Activated CD4-positive, alpha-beta T cell treated with anti-CD3 and anti-CD28 coated beads, Interleukin-2, amount 10 ng/mL, durations not matched to agents 24 days and 14 days (primary cell): ENCODE results near the gene B3GLCT. TPM values are rescaled to one million over a fixed set of nuclear protein-coding genes. Genes with fewer than 3 reads are reported as not detected.

Source experiments
- DNase-seq: peaks from one replicate; pipeline ENCODE4 v3.0.0; 2022
- H3K27ac Mint-ChIP-seq: one replicate; pipeline ENCODE4 v1.8.0; 2022; ENCODE audit warnings: mild to moderate bottlenecking, mixed read lengths
- H3K27me3 Mint-ChIP-seq: one replicate; pipeline ENCODE4 v1.8.0; 2022; ENCODE audit warnings: mixed read lengths
- H3K36me3 Mint-ChIP-seq: one replicate; pipeline ENCODE4 v1.8.0; 2022; ENCODE audit warnings: low read depth, mild to moderate bottlenecking, mixed read lengths
- H3K4me1 Mint-ChIP-seq: one replicate; pipeline ENCODE4 v1.8.0; 2021; ENCODE audit warnings: mixed read lengths
- H3K4me3 Mint-ChIP-seq: one replicate; pipeline ENCODE4 v1.8.0; 2022; ENCODE audit warnings: mild to moderate bottlenecking, moderate library complexity, mixed read lengths
- H3K9me3 Mint-ChIP-seq: one replicate; pipeline ENCODE4 v1.8.0; 2021; ENCODE audit warnings: mixed read lengths
- intact Hi-C: fragments of 100-400 bp; cut with micrococcal nuclease; formaldehyde crosslinking; loops from one replicate; pipeline ENCODE4 v1.15.1; 2023
- total RNA-seq: library from RNA; stranded (reverse); gene quantifications from 2 replicates; pipeline ENCODE4 v1.2.3, GENCODE V29; 2022

B3GLCT gene
- total RNA-seq, 1 donor from 2014 or later: 4.0 TPM

DNA sequence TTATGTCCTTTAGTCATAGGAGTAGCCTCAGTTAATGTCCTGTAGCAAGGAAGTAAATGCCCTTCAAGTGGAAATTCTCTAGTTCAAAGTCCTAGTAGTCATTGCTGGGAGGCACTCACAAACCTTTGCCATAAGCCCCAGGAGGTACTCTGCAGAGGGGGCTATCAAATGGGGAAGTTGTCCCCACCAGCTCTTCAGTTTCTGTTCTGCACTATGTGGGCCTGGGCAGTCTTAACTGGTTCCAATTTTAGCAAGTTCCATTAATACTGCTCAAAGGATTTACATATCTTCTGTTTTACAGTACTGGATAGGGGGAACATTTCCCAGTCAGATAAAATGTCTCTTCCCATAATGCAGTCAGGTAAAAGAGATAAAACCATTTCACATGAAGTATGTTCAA lies 101.3 kb downstream of the B3GLCT start:
- intact Hi-C loops: no loop called here
- H3K36me3 Mint-ChIP-seq: no peaks in the 10 kb centered on the region
- no peaks in the 10 kb centered on the region for H3K27me3 Mint-ChIP-seq
- DNase-seq: no peak
- peaks cover 24% of the 10 kb centered on the region for H3K9me3 Mint-ChIP-seq
- H3K4me1 Mint-ChIP-seq: no peaks in the 10 kb centered on the region
- H3K4me3 Mint-ChIP-seq: no peak overlapping the region
- no peak overlapping the region for H3K27ac Mint-ChIP-seq

DNA sequence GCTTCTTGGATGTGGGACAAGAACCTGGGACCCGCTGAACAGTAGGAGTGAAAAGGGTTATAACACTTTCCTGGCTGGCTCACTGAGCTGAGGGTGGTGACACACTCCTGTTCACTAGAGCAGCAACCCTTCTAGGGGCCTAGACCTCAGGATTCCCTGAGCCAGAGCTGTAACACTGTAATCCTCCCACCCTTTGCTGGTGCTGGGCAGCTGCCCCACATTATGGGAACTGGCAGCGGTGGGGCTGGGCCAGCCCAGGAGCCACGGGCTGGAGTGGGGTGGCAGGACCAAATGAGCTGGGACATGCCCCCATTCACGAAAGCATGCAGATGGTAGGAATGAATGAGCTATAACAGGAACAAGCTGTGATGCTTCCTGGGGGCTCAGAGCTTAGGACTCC lies 110.6 kb downstream of the B3GLCT start:
- intact Hi-C loops: no loop called here
- H3K4me1 Mint-ChIP-seq: no peaks in the 10 kb centered on the region
- H3K36me3 Mint-ChIP-seq: peaks cover 7% of the 10 kb centered on the region
- peaks cover 22% of the 10 kb centered on the region for H3K9me3 Mint-ChIP-seq
- no peaks in the 10 kb centered on the region for H3K27me3 Mint-ChIP-seq
- no peak overlapping the region for H3K4me3 Mint-ChIP-seq
- H3K27ac Mint-ChIP-seq: no peak overlapping the region
- no peak for DNase-seq

DNA sequence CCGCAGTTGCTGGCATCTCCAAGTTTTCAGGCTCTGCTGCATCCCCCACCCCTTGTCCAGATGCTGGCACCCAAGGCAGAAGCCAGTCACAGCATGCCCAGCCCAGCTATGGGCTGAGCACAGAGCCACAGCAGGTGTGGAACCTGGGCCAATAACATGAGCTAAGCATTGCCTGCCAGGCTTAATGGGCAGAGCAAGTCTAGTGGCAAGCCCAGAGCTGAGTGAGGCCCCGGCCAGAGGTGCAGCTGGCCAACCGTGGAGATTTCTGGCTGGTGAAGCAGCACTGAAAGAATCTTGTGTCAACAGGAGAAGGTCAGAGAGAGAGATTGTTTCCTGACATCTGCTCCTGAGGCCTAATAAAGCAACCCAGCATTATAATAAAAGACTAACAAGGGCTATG lies 111.0 kb downstream of the B3GLCT start:
- Mint-ChIP-seq H3K4me1 (no peaks in the 10 kb centered on the region), H3K27me3 (no peaks in the 10 kb centered on the region), H3K4me3 (no peak overlapping the region), H3K27ac (no peak overlapping the region), H3K9me3 (peaks cover 23% of the 10 kb centered on the region), H3K36me3 (peaks cover 7% of the 10 kb centered on the region)
- intact Hi-C loops: no loop called here
- peak; percentile 35 for DNase-seq

DNA sequence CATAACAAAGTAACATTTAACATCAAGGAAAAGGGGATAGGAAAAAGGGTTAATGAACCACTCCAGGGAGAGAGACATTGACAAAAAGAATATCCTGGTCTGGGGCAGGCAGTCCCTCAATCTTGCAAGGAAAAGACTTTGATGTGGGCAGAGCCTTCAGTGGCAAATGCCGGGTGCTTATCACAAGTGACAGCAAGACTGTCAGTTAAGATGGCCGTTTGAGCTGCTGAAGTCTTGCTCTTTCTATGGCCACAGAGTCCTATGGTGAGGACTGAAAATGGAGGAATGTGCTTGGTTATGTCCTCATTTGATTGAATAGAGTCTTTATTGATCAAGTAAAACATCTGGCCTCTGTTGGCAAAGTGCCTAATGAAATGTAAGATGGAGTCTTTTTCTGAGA lies 112.1 kb downstream of the B3GLCT start:
- H3K27ac Mint-ChIP-seq: no peak overlapping the region
- H3K27me3 Mint-ChIP-seq: no peaks in the 10 kb centered on the region
- no peak for DNase-seq
- H3K9me3 Mint-ChIP-seq: peaks cover 23% of the 10 kb centered on the region
- H3K36me3 Mint-ChIP-seq: peaks cover 7% of the 10 kb centered on the region
- intact Hi-C loops: no loop called here
- no peaks in the 10 kb centered on the region for H3K4me1 Mint-ChIP-seq
- no peak overlapping the region for H3K4me3 Mint-ChIP-seq

DNA sequence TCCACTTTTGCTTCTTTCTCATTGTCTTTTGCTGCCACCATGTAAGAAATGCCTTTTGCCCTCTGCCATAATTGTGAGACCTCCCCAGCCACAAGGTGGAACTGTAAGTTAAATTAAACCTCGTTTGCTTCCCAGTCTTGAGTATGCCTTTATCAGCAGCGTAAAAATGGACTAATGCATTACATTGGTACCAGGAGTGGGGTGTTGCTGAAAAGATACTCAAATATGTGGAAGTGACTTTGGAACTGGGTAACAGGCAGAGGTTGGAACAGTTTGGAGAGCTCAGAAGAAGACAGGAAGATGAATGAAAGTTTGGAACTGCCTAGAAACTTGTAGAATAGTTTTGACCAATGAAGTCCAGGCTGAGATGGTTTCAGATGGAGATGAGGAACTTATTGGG lies 115.2 kb downstream of the B3GLCT start:
- H3K36me3 Mint-ChIP-seq: peaks cover 9% of the 10 kb centered on the region
- no peak for DNase-seq
- intact Hi-C loops: no loop called here
- no peaks in the 10 kb centered on the region for H3K4me1 Mint-ChIP-seq
- H3K27me3 Mint-ChIP-seq: no peaks in the 10 kb centered on the region
- H3K27ac Mint-ChIP-seq: no peak overlapping the region
- no peak overlapping the region for H3K4me3 Mint-ChIP-seq
- peaks cover 16% of the 10 kb centered on the region for H3K9me3 Mint-ChIP-seq

DNA sequence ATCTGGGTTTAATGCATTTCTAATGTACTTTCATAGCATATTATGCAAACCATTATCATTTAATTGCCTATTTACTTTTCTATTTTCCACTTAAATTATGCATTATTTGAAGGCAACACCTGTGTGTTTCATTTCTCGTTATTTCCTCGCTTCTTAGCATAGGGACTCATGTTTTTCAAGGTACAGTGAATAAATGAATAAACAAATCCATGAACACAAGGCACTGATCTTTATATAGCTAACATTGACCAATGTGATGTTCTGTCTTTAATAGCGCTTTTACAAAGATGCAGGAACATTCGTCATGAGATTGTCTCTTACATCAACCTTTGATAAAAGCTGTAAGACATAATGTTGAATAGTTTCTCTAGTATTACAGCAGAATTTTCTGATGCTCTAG lies 121.2 kb downstream of the B3GLCT start:
- no peak overlapping the region for H3K27ac Mint-ChIP-seq
- H3K4me1 Mint-ChIP-seq: no peaks in the 10 kb centered on the region
- no peaks in the 10 kb centered on the region for H3K27me3 Mint-ChIP-seq
- intact Hi-C loops: no loop called here
- H3K36me3 Mint-ChIP-seq: peaks cover 1% of the 10 kb centered on the region
- no peaks in the 10 kb centered on the region for H3K9me3 Mint-ChIP-seq
- DNase-seq: no peak
- H3K4me3 Mint-ChIP-seq: no peak overlapping the region

DNA sequence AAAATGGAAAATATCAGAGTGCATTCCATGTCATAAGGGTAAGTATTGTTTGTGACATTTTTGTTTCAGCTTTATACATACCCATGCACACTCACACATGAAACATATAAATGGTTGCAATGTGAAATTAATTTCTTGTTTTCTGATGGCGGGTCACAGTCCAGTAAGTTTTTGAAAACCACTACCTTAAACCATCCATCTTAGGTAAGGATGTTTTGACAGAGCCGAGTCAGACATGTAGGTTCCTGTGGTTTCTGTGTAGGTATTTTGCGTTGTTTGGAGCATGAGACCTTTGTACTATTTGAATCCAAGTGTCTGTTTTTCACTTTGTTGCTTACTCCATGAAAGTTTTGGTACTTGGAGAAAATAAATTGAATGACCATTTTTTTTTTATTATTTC lies 121.7 kb downstream of the B3GLCT start:
- no peak overlapping the region for H3K4me3 Mint-ChIP-seq
- no peaks in the 10 kb centered on the region for H3K4me1 Mint-ChIP-seq
- intact Hi-C loops: no loop called here
- no peaks in the 10 kb centered on the region for H3K27me3 Mint-ChIP-seq
- H3K9me3 Mint-ChIP-seq: no peaks in the 10 kb centered on the region
- H3K27ac Mint-ChIP-seq: no peak overlapping the region
- no peak for DNase-seq
- peaks cover 1% of the 10 kb centered on the region for H3K36me3 Mint-ChIP-seq

DNA sequence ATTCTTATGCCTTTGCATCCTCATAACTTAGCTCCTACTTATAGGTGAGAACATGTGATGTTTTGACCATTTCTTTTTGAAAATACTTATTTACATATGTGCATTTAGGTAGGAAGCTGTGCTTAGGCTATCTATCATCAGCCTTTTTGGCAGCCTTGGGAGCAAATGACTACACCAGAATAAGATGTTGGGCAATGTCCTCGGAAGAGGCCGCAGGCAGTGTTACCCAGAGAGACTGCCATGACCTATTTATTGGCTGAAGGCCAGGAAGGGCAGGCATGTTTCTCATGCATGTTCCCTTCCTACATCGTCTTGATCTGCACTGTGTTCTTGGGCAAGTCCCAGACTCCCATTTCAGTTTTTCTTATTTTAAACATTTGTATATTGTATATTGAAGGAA lies 122.3 kb downstream of the B3GLCT start:
- no peaks in the 10 kb centered on the region for H3K4me1 Mint-ChIP-seq

DNA sequence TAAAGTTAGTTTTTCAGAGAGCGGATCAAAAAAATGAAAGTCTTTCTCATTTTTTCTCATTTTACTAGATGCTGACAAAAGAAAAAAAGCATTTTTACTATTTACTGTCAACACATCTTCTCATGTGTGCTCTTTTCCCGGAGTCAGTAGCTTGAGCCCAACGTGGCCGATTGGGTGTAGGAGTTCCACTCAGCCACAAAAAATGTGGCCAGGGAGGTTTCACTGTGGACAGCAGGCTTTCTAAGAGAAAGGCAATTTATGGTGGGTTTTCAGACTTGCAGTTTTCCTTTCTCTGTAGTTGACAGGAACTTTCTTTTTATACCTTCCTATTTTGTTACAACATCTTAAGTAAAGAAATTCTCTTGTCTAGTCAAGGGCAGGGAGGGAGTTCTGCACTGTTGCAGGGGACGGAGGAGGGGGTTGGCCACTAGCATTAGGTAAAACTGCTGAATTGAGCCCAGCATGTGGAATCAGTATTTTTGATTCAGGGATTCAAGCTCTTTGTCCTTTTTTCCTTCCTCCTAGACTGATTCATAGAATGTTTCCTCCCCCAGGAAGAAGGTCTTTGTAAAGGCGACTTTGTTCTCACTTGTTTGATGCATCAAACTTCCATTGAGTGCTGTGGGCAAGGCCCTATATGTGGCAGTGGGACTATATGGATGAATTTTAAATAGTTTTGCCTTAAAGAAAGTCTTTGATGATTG lies 123.1 kb downstream of the B3GLCT start:
- no peaks in the 10 kb centered on the region for H3K27me3 Mint-ChIP-seq
- intact Hi-C loops: no loop called here
- H3K4me1 Mint-ChIP-seq: no peaks in the 10 kb centered on the region

More for the DNA sequence above, 122.3 kb downstream of the B3GLCT start:
- no peaks in the 10 kb centered on the region for H3K27me3 Mint-ChIP-seq
- intact Hi-C loops: no loop called here
- H3K27ac Mint-ChIP-seq: no peak overlapping the region
- no peak for DNase-seq
- H3K4me3 Mint-ChIP-seq: no peak overlapping the region
- peaks cover 1% of the 10 kb centered on the region for H3K36me3 Mint-ChIP-seq
- no peaks in the 10 kb centered on the region for H3K9me3 Mint-ChIP-seq

DNA sequence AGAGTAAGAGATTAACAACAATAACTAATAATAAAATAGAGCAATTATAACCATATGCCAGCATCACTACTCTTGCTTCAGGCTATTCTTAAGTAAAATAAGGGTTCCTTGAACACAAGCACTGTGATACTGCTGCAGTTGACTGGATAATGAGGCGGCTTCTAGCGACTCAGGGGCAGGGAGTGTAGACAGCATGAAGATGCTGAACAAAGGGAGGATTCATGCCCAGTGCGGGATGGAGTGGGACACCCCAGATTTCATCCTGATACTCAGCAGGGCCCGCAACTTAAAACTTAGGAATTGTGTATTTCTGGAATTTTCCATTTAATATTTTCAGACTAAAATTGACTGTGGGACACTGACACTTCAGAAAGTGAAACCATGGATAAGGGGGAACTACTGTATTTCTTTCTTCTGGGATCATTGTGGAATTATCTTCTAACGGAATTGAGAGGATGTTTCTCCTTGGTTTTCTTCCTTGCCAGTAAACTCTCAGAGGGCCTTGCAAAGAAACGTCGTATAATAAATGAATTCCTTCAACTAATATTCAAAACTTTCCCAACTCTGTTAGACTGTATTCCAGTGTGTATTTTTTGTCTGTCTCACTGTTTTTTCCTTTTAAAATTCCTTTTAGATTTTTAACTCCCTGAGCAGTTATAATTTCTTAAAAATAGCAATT lies 127.5 kb downstream of the B3GLCT start:
- H3K9me3 Mint-ChIP-seq: no peaks in the 10 kb centered on the region
- no peaks in the 10 kb centered on the region for H3K27me3 Mint-ChIP-seq
- H3K36me3 Mint-ChIP-seq: no peaks in the 10 kb centered on the region
- H3K4me1 Mint-ChIP-seq: no peaks in the 10 kb centered on the region
- H3K27ac Mint-ChIP-seq: no peak overlapping the region
- no peak for DNase-seq
- intact Hi-C loops: no loop called here
- no peak overlapping the region for H3K4me3 Mint-ChIP-seq

More for the DNA sequence above, 123.1 kb downstream of the B3GLCT start:
- Mint-ChIP-seq H3K36me3 (no peaks in the 10 kb centered on the region), H3K9me3 (no peaks in the 10 kb centered on the region), H3K27ac (no peak overlapping the region), H3K4me3 (no peak overlapping the region)
- no peak for DNase-seq

DNA sequence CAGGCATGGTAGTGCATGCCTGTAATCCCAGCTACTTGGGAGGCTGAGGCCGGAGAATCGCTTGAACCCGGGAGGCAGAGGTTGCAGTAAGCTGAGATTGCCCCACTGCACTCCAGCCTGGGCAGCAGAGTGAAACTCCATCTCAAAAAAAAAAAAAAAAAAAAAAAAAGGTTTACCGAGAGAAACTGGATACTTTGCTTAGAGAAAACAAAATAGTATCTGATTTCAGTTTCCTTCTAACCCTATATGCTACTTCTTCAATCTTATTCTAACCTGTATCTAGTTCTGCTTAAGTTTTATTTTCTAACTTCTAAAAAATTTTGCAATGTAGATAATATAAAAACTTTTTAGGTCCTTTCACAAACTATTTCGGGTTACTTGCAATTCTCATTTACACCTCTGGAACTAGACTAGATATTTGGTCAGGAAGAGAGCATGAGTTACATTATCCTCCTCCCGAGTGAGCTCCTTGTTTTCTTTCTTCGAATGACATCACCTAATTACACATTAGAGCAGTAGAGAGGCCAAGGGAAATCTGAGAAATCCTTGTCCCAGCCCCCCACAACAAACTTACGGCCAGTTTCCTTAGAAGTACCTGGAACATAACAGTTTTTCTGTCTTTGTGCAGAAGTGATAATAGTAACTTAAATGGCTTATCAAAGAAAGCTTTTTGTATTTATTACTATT lies 128.9 kb downstream of the B3GLCT start:
- no peaks in the 10 kb centered on the region for H3K36me3 Mint-ChIP-seq
- H3K4me3 Mint-ChIP-seq: no peak overlapping the region
- no peak for DNase-seq
- intact Hi-C loops: no loop called here
- H3K27ac Mint-ChIP-seq: no peak overlapping the region
- no peaks in the 10 kb centered on the region for H3K9me3 Mint-ChIP-seq
- H3K4me1 Mint-ChIP-seq: no peaks in the 10 kb centered on the region
- H3K27me3 Mint-ChIP-seq: no peaks in the 10 kb centered on the region

DNA sequence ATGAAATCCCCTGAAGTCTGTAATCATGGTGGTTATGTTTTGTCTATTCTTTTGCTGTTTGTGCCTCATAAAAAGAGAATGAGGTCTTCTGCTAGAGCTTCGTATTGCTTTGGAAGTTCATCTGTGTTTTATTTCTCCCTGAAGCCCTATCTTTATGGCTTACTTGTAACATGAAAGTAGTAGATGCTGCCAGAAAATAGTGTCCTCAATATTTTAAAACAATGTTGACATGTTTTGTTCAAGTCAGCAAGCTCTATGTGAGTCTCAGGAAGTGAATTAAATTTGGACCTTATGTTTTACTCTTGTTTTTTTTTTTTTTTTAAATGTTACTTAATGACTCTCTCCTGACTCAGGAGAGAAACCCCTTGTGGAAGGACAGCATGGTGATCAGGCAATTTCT lies 130.5 kb downstream of the B3GLCT start:
- no peaks in the 10 kb centered on the region for H3K9me3 Mint-ChIP-seq
- intact Hi-C loops: no loop called here
- peaks cover 2% of the 10 kb centered on the region for H3K27me3 Mint-ChIP-seq
- no peaks in the 10 kb centered on the region for H3K36me3 Mint-ChIP-seq
- no peaks in the 10 kb centered on the region for H3K4me1 Mint-ChIP-seq
- no peak overlapping the region for H3K4me3 Mint-ChIP-seq
- no peak for DNase-seq
- H3K27ac Mint-ChIP-seq: no peak overlapping the region

DNA sequence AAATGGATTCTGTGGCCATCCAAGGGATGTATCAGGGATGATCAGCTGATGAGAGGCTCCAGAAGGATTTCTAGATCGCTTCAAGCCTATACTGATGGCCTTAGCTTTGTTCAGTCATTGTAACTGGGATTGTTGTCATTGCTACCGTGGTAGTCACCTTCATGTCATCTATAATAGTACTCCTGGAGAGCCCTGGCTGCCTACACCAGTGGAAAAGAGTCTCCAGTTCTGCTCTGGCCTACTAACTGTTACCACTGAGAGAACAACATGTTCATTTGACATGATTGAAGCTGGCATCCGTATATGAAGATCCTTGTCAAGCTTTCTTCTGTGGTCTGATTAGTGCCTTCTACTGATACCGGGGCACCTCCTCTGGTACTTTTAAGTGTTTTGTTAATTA lies 131.3 kb downstream of the B3GLCT start:
- no peak for DNase-seq
- no peak overlapping the region for H3K27ac Mint-ChIP-seq
- intact Hi-C loops: no loop called here
- H3K4me3 Mint-ChIP-seq: no peak overlapping the region
- no peaks in the 10 kb centered on the region for H3K4me1 Mint-ChIP-seq
- no peaks in the 10 kb centered on the region for H3K9me3 Mint-ChIP-seq
- no peaks in the 10 kb centered on the region for H3K36me3 Mint-ChIP-seq
- peaks cover 2% of the 10 kb centered on the region for H3K27me3 Mint-ChIP-seq

DNA sequence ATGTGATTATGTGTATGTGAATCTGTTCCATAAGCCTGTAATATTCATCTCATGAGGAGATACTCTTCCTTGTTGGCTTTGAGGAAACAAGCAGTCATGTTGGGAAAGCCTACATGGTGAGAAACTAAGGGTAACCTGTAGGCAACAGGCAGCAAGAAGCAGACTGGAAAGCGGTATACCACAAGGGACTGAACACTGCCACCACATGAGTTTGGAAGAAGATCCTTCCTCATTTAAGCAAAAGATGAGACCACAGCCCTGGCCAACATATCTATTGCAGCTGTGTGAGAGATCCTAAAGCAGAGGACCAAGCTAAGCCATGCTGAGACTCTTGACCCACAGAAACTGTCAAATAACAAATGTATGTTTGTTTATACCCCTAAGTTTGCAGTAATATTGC lies 134.8 kb downstream of the B3GLCT start:
- Mint-ChIP-seq H3K27me3 (peaks cover 2% of the 10 kb centered on the region), H3K4me1 (no peaks in the 10 kb centered on the region), H3K9me3 (peaks cover 3% of the 10 kb centered on the region), H3K27ac (no peak overlapping the region), H3K4me3 (no peak overlapping the region), H3K36me3 (no peaks in the 10 kb centered on the region)
- DNase-seq: no peak
- intact Hi-C loops: no loop called here
